RWPE2 (cell line): ENCODE data around the gene SNPH.
A peak's percentile ranks its signal among the peaks of the same experiment; 100 is the strongest.

Experiments used
- ATAC-seq: fragments of 200-7000 bp; cut with Tn5 transposase; 3 replicates; pipeline ENCODE4 v1.9.1; 2021; ENCODE audit warnings: low read depth
- DNase-seq: peaks from one replicate; pipeline ENCODE4 v3.0.0-alpha.2; 2020; ENCODE audit warnings: low spot score
- H3K27ac ChIP-seq: fragments of 450-650 bp; 2 replicates; pipeline ENCODE4 v1.5.1; 2017; ENCODE audit warnings: mild to moderate bottlenecking; ENCODE audit not compliant: poor library complexity, severe bottlenecking
- H3K27me3 ChIP-seq: fragments of 250-450 bp; sonication (Bioruptor Pico); 2 replicates; pipeline ENCODE4 v1.5.1; 2021; ENCODE audit warnings: mild to moderate bottlenecking, moderate library complexity; ENCODE audit not compliant: insufficient read depth, poor library complexity, severe bottlenecking
- H3K36me3 ChIP-seq: fragments of 250-450 bp; sonication (Bioruptor Pico); 2 replicates; pipeline ENCODE4 v1.5.1; 2020; ENCODE audit warnings: low read depth, mild to moderate bottlenecking, moderate library complexity
- H3K4me1 ChIP-seq: fragments of 250-450 bp; sonication (Bioruptor Pico); 2 replicates; pipeline ENCODE4 v1.5.1; 2021; ENCODE audit warnings: mild to moderate bottlenecking, moderate library complexity; ENCODE audit not compliant: insufficient read depth, poor library complexity, severe bottlenecking
- H3K4me3 ChIP-seq: fragments of 250-450 bp; sonication (Bioruptor Pico); 2 replicates; pipeline ENCODE4 v1.5.1; 2021; ENCODE audit warnings: mild to moderate bottlenecking, moderate library complexity; ENCODE audit not compliant: severe bottlenecking
- H3K9me3 ChIP-seq: fragments of 250-450 bp; sonication (Bioruptor Pico); 2 replicates; pipeline ENCODE4 v1.5.1; 2021; ENCODE audit warnings: mild to moderate bottlenecking, moderate library complexity; ENCODE audit not compliant: severe bottlenecking
- CTCF ChIP-seq: fragments of 450-650 bp; IDR thresholded peaks from one replicate; pipeline ENCODE4 v1.5.1; 2017; ENCODE audit warnings: mild to moderate bottlenecking, moderate library complexity; ENCODE audit not compliant: poor library complexity, severe bottlenecking

The SNPH gene

GRCh38 chr20:1320016-1320415, 53.9 kb downstream of the SNPH start:
- H3K27me3 ChIP-seq = no peaks in the 10 kb centered on the region
- H3K9me3 ChIP-seq = no peaks in the 10 kb centered on the region
- H3K4me3 ChIP-seq = no peak overlapping the region
- peaks cover 17% of the 10 kb centered on the region for H3K4me1 ChIP-seq
- DNase-seq (no peak), ATAC-seq (no peak)
- no peak overlapping the region for H3K27ac ChIP-seq
- H3K36me3 ChIP-seq = no peaks in the 10 kb centered on the region
- TF ChIP-seq CTCF = no peak

- Histone ChIP-seq H3K36me3 (no peaks in the 10 kb centered on the region), H3K9me3 (no peaks in the 10 kb centered on the region), H3K4me1 (peaks cover 17% of the 10 kb centered on the region), H3K4me3 (no peak overlapping the region), H3K27me3 (no peaks in the 10 kb centered on the region), H3K27ac (no peak overlapping the region)
- no peak for DNase-seq
- ATAC-seq = no peak
- no peak for TF ChIP-seq CTCF
Measured at GRCh38 chr20:1320902-1321653, 55.0 kb downstream of the SNPH start.

DNA sequence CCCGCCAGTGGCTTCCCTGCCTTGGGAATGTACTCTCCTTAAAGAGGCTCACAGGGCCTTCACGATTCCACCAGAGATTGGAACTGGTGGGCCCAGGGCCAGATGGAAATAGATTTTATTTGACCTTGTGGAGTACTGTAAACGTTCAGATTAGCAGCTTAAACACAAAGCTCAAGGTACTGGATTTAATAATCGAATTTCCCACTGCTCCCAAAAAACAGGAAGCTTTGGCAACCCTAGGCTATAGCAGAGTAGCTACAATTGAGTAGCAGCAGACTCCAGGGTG, 55.5 kb downstream of the SNPH start:
- Histone ChIP-seq H3K4me3 (no peak overlapping the region), H3K36me3 (no peaks in the 10 kb centered on the region), H3K9me3 (no peaks in the 10 kb centered on the region), H3K27ac (peak overlapping the region; percentile 81), H3K4me1 (peaks cover 19% of the 10 kb centered on the region), H3K27me3 (no peaks in the 10 kb centered on the region)
- ATAC-seq = no peak
- no peak for DNase-seq
- no peak for TF ChIP-seq CTCF

DNA sequence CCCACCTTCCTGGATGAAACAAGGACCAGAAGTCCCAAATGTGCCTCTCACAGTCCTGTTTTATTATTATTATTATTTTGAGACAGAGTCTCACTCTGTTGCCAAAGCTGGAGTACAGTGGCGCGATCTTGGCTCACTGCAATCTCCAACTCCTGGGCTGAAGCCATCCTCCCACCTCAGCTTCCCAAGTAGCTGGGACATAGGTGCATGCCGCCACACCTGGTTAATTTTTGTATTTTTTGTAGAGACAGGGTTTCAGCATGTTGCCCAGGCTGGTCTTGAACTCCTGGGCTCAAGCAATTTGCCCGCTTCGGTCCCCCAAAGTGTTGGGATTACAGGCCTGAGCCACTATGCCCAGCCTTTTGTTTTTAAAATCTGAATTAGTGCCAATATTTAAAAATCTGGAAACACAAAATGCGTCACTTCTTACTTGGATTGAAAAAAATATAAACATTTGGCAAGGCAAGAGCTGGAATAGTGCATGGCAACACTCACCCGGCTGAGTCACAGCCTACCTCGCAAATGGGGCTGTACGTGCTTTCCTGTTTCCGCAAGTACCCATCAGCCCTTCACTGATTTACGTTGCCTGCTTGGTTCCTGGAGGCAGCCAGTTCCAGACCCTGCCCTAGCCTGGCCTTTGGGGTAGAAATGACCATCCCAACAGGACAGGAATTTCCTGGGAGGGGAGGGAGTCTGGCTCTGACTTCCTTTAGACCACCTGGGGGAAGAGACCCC, 56.6 kb downstream of the SNPH start:
- DNase-seq (peak; percentile 78), ATAC-seq (peak; percentile 70)
- Histone ChIP-seq H3K36me3 (no peaks in the 10 kb centered on the region), H3K27me3 (no peaks in the 10 kb centered on the region), H3K9me3 (no peaks in the 10 kb centered on the region), H3K4me3 (no peak overlapping the region), H3K27ac (peak overlapping the region; percentile 81), H3K4me1 (peaks cover 30% of the 10 kb centered on the region)
- no peak for TF ChIP-seq CTCF

GRCh38 chr20:1323256-1323655, 57.2 kb downstream of the SNPH start:
- DNase-seq (peak; percentile 1), ATAC-seq (peak; percentile 1; the same call in 1 of the 3 replicates)
- no peak for TF ChIP-seq CTCF
- H3K36me3 ChIP-seq = no peaks in the 10 kb centered on the region
- H3K9me3 ChIP-seq = no peaks in the 10 kb centered on the region
- H3K4me1 ChIP-seq = peaks cover 36% of the 10 kb centered on the region
- peak overlapping the region; percentile 81 for H3K27ac ChIP-seq
- H3K27me3 ChIP-seq = no peaks in the 10 kb centered on the region
- no peak overlapping the region for H3K4me3 ChIP-seq
